Lower leg skin (tissue), 3 donors: ENCODE results near the gene LIMK1.

Source experiments
- CTCF ChIP-seq, 3 donors: fragments of 450-650 bp; IDR thresholded peaks; one replicate each; pipeline ENCODE4 v1.5.1; 2016; ENCODE audit warnings: antibody characterized with exemption in 3 of 3, mild to moderate bottlenecking in 3 of 3, moderate library complexity in 2 of 3
- POLR2A ChIP-seq, 2 donors: fragments of 450-650 bp; IDR thresholded peaks; one replicate each; pipeline ENCODE4 v1.6.1; 2016 to 2017; ENCODE audit warnings: antibody characterized with exemption in 2 of 2, mild to moderate bottlenecking in 1 of 2, moderate library complexity in 1 of 2

GRCh38 chr7:74038194-74038961, 45.2 kb upstream of the LIMK1 start:
- TF ChIP-seq POLR2A (IDR thresholded peaks at IDR 0.05) (no peak), CTCF (IDR thresholded peaks at IDR 0.05) (no peak)
